ENCODE results near the gene TNXB. TPM values are rescaled to one million over a fixed set of nuclear protein-coding genes. Genes with fewer than 3 reads are reported as not detected.

TNXB gene
- total and polyA plus RNA-seq, 9 of the 15 experiments (the other 6 are each of a cell fraction or from before 2014, with no cell fraction given), result 0.14 to 28.1 (median 12.4) TPM

DNA sequence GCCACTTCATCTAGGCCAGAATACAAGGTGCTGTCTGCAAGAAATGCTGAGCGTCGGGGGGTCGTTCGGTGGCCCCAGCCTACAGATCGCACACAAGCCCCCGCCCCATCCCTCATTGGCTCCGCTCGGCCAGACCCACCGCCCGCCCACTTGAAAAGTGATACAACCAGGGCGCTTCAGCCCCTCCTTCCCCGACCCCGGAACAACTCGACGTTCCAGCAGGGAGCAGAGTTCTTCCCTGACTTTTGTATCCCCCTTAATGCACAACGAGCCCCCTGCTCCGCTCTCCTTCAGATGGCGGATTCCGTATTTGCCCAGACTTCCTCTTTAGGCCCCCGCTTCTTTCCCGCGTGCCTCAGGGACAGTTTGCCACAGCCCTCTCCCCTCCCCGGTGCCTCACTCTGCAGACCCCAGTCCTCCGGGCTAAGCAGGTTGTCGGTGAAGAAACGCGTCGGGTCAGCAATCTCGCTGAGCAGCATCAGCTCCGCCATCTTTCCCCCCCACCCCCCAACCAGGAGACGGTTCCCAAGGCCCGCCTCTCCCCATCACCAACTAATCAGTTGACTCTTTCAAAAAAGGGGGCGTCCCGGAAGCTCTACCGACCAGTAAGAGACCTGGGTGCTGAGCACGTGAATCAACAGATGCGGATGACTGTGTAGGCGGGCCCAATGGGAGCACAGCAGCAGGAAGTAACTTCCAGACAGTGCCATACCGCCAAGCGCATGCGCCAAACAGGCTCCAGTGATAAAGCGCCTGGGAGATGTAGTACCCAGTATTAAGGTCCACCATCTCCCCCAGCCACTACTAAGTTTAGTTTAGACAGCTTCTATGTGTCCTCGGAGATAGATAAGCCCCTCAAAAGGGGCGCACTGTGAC, 18.8 kb upstream of the TNXB start, which contains the start of gene ATF6B (continued):
- TF ChIP-seq NONO (IDR thresholded peaks at IDR 0.05; ENCODE audit: low read depth in 2 of 2, low read length in 1 of 2) (no peak), ZNF766 (CRISPR knock-in tag; conservative IDR thresholded peaks at IDR 0.05) (no peak), ZNF589 (CRISPR knock-in tag; IDR thresholded peaks at IDR 0.05; ENCODE audit: low read depth) (no peak), SPI1 (IDR thresholded peaks at IDR 0.05; ENCODE audit: borderline replicate concordance, low read depth, low read length) (peak; percentile 70), ARID2 (IDR thresholded peaks at IDR 0.05) (no peak), SMARCE1 (IDR thresholded peaks at IDR 0.05) (peak; percentile 54), HNRNPH1 (optimal IDR thresholded peaks at IDR 0.05; ENCODE audit: low read depth, low read length) (no peak), HDAC3 (IDR thresholded peaks at IDR 0.05; ENCODE audit: borderline replicate concordance, partially characterized antibody) (no peak), SNIP1 (IDR thresholded peaks at IDR 0.05; ENCODE audit: low read depth) (no peak), GATAD2A (IDR thresholded peaks at IDR 0.05) (no peak), GATA2 (CRISPR knock-in tag; IDR thresholded peaks at IDR 0.05) (no peak), EZH2 (IDR thresholded peaks at IDR 0.05; ENCODE audit: borderline replicate concordance, low read depth, low read length) (no peak), SREBF1 (IDR thresholded peaks at IDR 0.05; ENCODE audit: borderline replicate concordance, low read depth, low read length) (no peak), MAZ (CRISPR knock-in tag; conservative IDR thresholded peaks at IDR 0.05 in 1 of 2, IDR thresholded peaks at IDR 0.05 in 1 of 2) (peak; percentile 69 to 81), PHTF2 (CRISPR knock-in tag; IDR thresholded peaks at IDR 0.05) (no peak), KDM5B (IDR thresholded peaks at IDR 0.05; ENCODE audit: insufficient replicate concordance, low read depth, low read length) (peak; percentile 87), NELFE (IDR thresholded peaks at IDR 0.05; ENCODE audit: insufficient read depth, insufficient read length) (no peak), CREB1 (IDR thresholded peaks at IDR 0.05) (peak; percentile 70), CREB1 (CRISPR knock-in tag; IDR thresholded peaks at IDR 0.05) (peak; percentile 47; the same call in 1 of the 2 replicates)
- TF ChIP-seq, protein P1, sequence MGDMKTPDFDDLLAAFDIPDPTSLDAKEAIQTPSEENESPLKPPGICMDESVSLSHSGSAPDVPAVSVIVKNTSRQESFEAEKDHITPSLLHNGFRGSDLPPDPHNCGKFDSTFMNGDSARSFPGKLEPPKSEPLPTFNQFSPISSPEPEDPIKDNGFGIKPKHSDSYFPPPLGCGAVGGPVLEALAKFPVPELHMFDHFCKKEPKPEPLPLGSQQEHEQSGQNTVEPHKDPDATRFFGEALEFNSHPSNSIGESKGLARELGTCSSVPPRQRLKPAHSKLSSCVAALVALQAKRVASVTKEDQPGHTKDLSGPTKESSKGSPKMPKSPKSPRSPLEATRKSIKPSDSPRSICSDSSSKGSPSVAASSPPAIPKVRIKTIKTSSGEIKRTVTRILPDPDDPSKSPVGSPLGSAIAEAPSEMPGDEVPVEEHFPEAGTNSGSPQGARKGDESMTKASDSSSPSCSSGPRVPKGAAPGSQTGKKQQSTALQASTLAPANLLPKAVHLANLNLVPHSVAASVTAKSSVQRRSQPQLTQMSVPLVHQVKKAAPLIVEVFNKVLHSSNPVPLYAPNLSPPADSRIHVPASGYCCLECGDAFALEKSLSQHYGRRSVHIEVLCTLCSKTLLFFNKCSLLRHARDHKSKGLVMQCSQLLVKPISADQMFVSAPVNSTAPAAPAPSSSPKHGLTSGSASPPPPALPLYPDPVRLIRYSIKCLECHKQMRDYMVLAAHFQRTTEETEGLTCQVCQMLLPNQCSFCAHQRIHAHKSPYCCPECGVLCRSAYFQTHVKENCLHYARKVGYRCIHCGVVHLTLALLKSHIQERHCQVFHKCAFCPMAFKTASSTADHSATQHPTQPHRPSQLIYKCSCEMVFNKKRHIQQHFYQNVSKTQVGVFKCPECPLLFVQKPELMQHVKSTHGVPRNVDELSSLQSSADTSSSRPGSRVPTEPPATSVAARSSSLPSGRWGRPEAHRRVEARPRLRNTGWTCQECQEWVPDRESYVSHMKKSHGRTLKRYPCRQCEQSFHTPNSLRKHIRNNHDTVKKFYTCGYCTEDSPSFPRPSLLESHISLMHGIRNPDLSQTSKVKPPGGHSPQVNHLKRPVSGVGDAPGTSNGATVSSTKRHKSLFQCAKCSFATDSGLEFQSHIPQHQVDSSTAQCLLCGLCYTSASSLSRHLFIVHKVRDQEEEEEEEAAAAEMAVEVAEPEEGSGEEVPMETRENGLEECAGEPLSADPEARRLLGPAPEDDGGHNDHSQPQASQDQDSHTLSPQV (IDR thresholded peaks at IDR 0.05), result no peak
- TF ChIP-seq, protein P2, sequence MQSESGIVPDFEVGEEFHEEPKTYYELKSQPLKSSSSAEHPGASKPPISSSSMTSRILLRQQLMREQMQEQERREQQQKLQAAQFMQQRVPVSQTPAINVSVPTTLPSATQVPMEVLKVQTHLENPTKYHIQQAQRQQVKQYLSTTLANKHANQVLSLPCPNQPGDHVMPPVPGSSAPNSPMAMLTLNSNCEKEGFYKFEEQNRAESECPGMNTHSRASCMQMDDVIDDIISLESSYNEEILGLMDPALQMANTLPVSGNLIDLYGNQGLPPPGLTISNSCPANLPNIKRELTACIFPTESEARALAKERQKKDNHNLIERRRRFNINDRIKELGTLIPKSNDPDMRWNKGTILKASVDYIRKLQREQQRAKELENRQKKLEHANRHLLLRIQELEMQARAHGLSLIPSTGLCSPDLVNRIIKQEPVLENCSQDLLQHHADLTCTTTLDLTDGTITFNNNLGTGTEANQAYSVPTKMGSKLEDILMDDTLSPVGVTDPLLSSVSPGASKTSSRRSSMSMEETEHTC (IDR thresholded peaks at IDR 0.05), result no peak; the same call in 1 of the 2 replicates

Data from K562 (cell line).